Lung (tissue), 12 donors: ENCODE results near the gene HDAC4. TPM values are rescaled to one million over a fixed set of nuclear protein-coding genes. Genes with fewer than 3 reads are reported as not detected.

ENCODE experiments used
- ATAC-seq: fragments of 200-7000 bp; cut with Tn5 transposase; one replicate; pipeline ENCODE4 v1.9.1; 2020; ENCODE audit warnings: moderate number of reproducible peaks; ENCODE audit not compliant: insufficient read depth, low FRiP score
- DNase-seq, 3 donors: peaks; one replicate each; pipeline ENCODE4 v3.0.0-alpha.2; 2013 to 2017
- H3K27ac ChIP-seq, 2 donors: one replicate each; pipeline ENCODE4 v1.5.1; 2013; ENCODE audit warnings: mild to moderate bottlenecking in 2 of 2, moderate library complexity in 2 of 2, control low read depth in 1 of 2, inconsistent platforms in 1 of 2, low read depth in 1 of 2, low read length in 1 of 2
- H3K27me3 ChIP-seq, 3 donors: one replicate each; pipeline ENCODE4 v1.5.1; 2013; ENCODE audit warnings: low read length in 2 of 3; ENCODE audit not compliant: control insufficient read depth in 3 of 3, insufficient read depth in 3 of 3
- H3K36me3 ChIP-seq, 4 donors: one replicate each; pipeline ENCODE4 v1.5.1; 2013; ENCODE audit warnings: low read length in 4 of 4, mild to moderate bottlenecking in 1 of 4, moderate library complexity in 1 of 4; ENCODE audit not compliant: control insufficient read depth in 4 of 4, insufficient read depth in 4 of 4
- H3K4me1 ChIP-seq, 5 donors: one replicate each; pipeline ENCODE4 v1.5.1; 2013; ENCODE audit warnings: low read length in 5 of 5, mild to moderate bottlenecking in 2 of 5, moderate library complexity in 1 of 5; ENCODE audit not compliant: control insufficient read depth in 5 of 5, insufficient read depth in 5 of 5
- H3K4me3 ChIP-seq: one replicate; pipeline ENCODE4 v1.5.1; 2013; ENCODE audit warnings: mild to moderate bottlenecking, control low read depth, moderate library complexity
- H3K9ac ChIP-seq, 2 donors: one replicate each; pipeline ENCODE4 v1.5.1; 2013; ENCODE audit warnings: low read length in 2 of 2, control low read depth in 1 of 2; ENCODE audit not compliant: insufficient read depth in 1 of 2
- H3K9me3 ChIP-seq, 4 donors: one replicate each; pipeline ENCODE4 v1.5.1; 2013; ENCODE audit warnings: low read length in 3 of 4, mild to moderate bottlenecking in 1 of 4, moderate library complexity in 1 of 4; ENCODE audit not compliant: control insufficient read depth in 4 of 4, insufficient read depth in 3 of 4
- CTCF ChIP-seq: IDR thresholded peaks from 2 replicates; pipeline ENCODE4 v1.5.1; 2012; ENCODE audit warnings: mild to moderate bottlenecking; ENCODE audit errors: control extremely low read depth, extremely low read depth
- WGBS, 2 donors: extraction: QIAGEN DNeasy Blood & Tissue Kit; methylation state at CpG; one replicate each; pipeline ENCODE4 v1.1.7; 2013; 5-methylcytosine and 5-hydroxymethylcytosine counted together
- polyA plus RNA-seq, 2 donors: library from polyadenylated mRNA; stranded (reverse); fragments of 200-250 nt; gene quantifications; one replicate each; pipeline ENCODE4 v1.2.1, GENCODE V29; 2013
- total RNA-seq, 2 donors: library from RNA; depleted of rRNA in 1 of 2; stranded (reverse); fragments of >200 nt in 1 of 2; gene quantifications; one replicate each; pipeline ENCODE4 v1.2.1, GENCODE V29; 2014 to 2021
- donor health status: control.
- donor health status: control.
- donor health status: Bipolar disorder and iron deficiency.
- donor health status: healthy.
- donor health status: DM: yes; HTN: yes; CAD: no.

Gene HDAC4
- total and polyA plus RNA-seq, 4 donors, result 6.9 to 47.7 (median 20.7) TPM

GRCh38 chr2:239033801-239034560, 366.8 kb downstream of the HDAC4 start:
- Histone ChIP-seq H3K27me3 (peaks cover 0 to 11% (median 2%) of the 10 kb centered on the region in 3 donors), H3K27ac (no peak overlapping the region), H3K36me3 (no peaks in the 10 kb centered on the region), H3K4me1 (no peaks in the 10 kb centered on the region), H3K9ac (no peak overlapping the region), H3K4me3 (no peak overlapping the region), H3K9me3 (no peaks in the 10 kb centered on the region)
- ATAC-seq (no peak), DNase-seq (no peak)
- WGBS, 2 donors, result 76 to 77% methylated on average over 13 of the region's 13 CpGs
- no peak for TF ChIP-seq CTCF

- TF ChIP-seq CTCF, result no peak
- DNase-seq (no peak), ATAC-seq (no peak)
- Histone ChIP-seq H3K27ac (no peak overlapping the region), H3K36me3 (no peaks in the 10 kb centered on the region), H3K9ac (no peak overlapping the region), H3K27me3 (peaks cover 0 to 11% (median 2%) of the 10 kb centered on the region in 3 donors), H3K4me1 (no peaks in the 10 kb centered on the region), H3K9me3 (no peaks in the 10 kb centered on the region), H3K4me3 (no peak overlapping the region)
- 58 to 73% methylated on average over 9 of the region's 9 CpGs for WGBS, 2 donors
Observed at GRCh38 chr2:239029958-239030357, 370.9 kb downstream of the HDAC4 start.

- peaks cover 0 to 11% (median 2%) of the 10 kb centered on the region in 3 donors for H3K27me3 ChIP-seq
- no peak for TF ChIP-seq CTCF
Observed at GRCh38 chr2:239028253-239028619, 372.6 kb downstream of the HDAC4 start.

More at GRCh38 chr2:239028253-239028619, 372.6 kb downstream of the HDAC4 start:
- 91 to 93% methylated on average over 5 of the region's 5 CpGs for WGBS, 2 donors
- Histone ChIP-seq H3K4me1 (no peaks in the 10 kb centered on the region), H3K9me3 (no peaks in the 10 kb centered on the region), H3K9ac (no peak overlapping the region), H3K36me3 (no peaks in the 10 kb centered on the region), H3K4me3 (no peak overlapping the region), H3K27ac (no peak overlapping the region)
- DNase-seq, result no peak
- ATAC-seq, result no peak
